Peyer's patch (tissue), 4 donors: Measurements from ENCODE around the gene DNAH3. TPM values are rescaled to one million over a fixed set of nuclear protein-coding genes. Genes with fewer than 3 reads are reported as not detected.

Experiments used
- DNase-seq, 3 donors: peaks; one replicate each; pipeline ENCODE4 v3.0.0-alpha.2; 2017 to 2019
- H3K27ac ChIP-seq, 4 donors: fragments of 200-600 bp; sonication (generic); one replicate each; pipeline ENCODE4 v1.5.1; 2016 to 2019
- H3K27me3 ChIP-seq, 2 donors: fragments of 200-600 bp; sonication (generic); one replicate each; pipeline ENCODE4 v1.5.1; 2019
- H3K36me3 ChIP-seq, 3 donors: fragments of 200-600 bp; sonication (generic); one replicate each; pipeline ENCODE4 v1.5.1; 2016 to 2019
- H3K4me1 ChIP-seq, 4 donors: fragments of 200-600 bp; sonication (generic); one replicate each; pipeline ENCODE4 v1.5.1; 2016 to 2019
- H3K4me3 ChIP-seq, 4 donors: fragments of 200-600 bp; sonication (generic); 1 replicate in 3 of 4; 2 replicates in 1 of 4; pipeline ENCODE4 v1.5.1; 2016 to 2019; ENCODE audit warnings: mild to moderate bottlenecking in 1 of 4
- H3K9me3 ChIP-seq, 4 donors: fragments of 200-600 bp; sonication (generic); one replicate each; pipeline ENCODE4 v1.5.1; 2016 to 2019; ENCODE audit warnings: mild to moderate bottlenecking in 1 of 4
- CTCF ChIP-seq, 6 experiments: fragments of 450-650 bp in 4 of 6; fragments of 200-600 bp in 2 of 6; sonication (generic) in 1 of 6; IDR thresholded peaks; one replicate each; pipeline ENCODE4 v1.5.1; 2017 to 2019; ENCODE audit warnings: antibody characterized with exemption in 6 of 6, mild to moderate bottlenecking in 3 of 6, moderate library complexity in 1 of 6
- POLR2A ChIP-seq, 2 donors: fragments of 450-650 bp; IDR thresholded peaks; one replicate each; pipeline ENCODE4 v1.5.1; 2017; ENCODE audit warnings: antibody characterized with exemption in 2 of 2, mild to moderate bottlenecking in 2 of 2, moderate library complexity in 2 of 2
- total RNA-seq, 4 donors: library from RNA; depleted of rRNA; stranded (reverse); fragments of >200 nt; gene quantifications; one replicate each; pipeline ENCODE4 v1.1.0, GENCODE V29; 2016

The DNAH3 gene
- total RNA-seq, 4 donors from 2014 or later = 2.1 to 6.7 (median 4.5) TPM

- Histone ChIP-seq H3K4me3 (no peak overlapping the region), H3K27me3 (no peaks in the 10 kb centered on the region), H3K4me1 (peaks cover 0 to 16% (median 0%) of the 10 kb centered on the region in 4 donors), H3K27ac (no peak overlapping the region), H3K36me3 (no peaks in the 10 kb centered on the region), H3K9me3 (no peaks in the 10 kb centered on the region)
- TF ChIP-seq POLR2A (IDR thresholded peaks at IDR 0.05) (no peak), CTCF (IDR thresholded peaks at IDR 0.05) (no peak)
- no peak for DNase-seq
Observed at GRCh38 chr16:20887207-20887606, 263.4 kb downstream of the DNAH3 start.

DNA sequence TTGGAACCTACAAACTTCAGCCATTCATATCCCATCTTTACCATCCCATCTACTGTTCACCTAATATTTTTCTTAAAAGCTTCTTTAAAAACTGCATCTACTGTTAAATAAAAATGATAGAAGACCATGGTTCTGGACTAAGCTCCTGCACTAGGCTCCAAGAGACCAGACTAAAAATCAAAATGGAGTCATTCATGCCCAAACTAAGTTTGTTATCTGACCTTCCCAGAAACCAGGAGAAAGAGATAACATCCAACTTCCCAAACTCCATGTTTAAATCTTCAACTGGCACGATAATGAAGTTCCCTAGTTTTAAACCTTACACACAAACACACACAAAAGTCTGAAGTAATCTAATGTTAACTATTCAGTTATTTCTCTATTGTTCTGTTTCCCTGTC lies 264.3 kb downstream of the DNAH3 start:
- H3K4me3 ChIP-seq = no peak overlapping the region
- no peak overlapping the region for H3K27ac ChIP-seq
- no peaks in the 10 kb centered on the region for H3K27me3 ChIP-seq
- TF ChIP-seq CTCF (IDR thresholded peaks at IDR 0.05) (no peak), POLR2A (IDR thresholded peaks at IDR 0.05) (no peak)
- no peaks in the 10 kb centered on the region for H3K36me3 ChIP-seq
- H3K4me1 ChIP-seq = peaks cover 0 to 16% (median 0%) of the 10 kb centered on the region in 4 donors
- H3K9me3 ChIP-seq = no peaks in the 10 kb centered on the region
- DNase-seq = no peak

DNA sequence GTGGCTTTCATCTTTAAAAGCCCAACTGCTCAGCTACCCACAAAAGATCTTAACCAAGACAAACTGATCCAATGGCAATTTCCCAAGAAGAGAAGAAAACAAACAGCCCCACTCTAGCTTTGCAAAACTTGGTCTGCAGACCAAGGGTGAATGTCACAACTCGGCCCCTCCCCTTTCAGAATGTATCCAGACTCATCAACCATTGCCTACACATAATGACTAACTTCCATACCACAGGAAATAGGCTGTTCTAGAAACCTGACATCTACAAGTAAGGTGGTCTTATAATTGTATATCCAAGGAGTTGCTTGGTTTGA lies 266.4 kb downstream of the DNAH3 start:
- no peak for DNase-seq
- Histone ChIP-seq H3K4me1 (peaks cover 0 to 10% (median 0%) of the 10 kb centered on the region in 4 donors), H3K27me3 (no peaks in the 10 kb centered on the region)

GRCh38 chr16:20883554-20884239 lies 266.9 kb downstream of the DNAH3 start:
- H3K4me1 ChIP-seq = peaks cover 0 to 15% (median 0%) of the 10 kb centered on the region in 4 donors
- H3K36me3 ChIP-seq = no peaks in the 10 kb centered on the region
- TF ChIP-seq POLR2A (IDR thresholded peaks at IDR 0.05) (no peak), CTCF (IDR thresholded peaks at IDR 0.05) (no peak)
- no peak overlapping the region for H3K27ac ChIP-seq
- H3K9me3 ChIP-seq = no peaks in the 10 kb centered on the region
- DNase-seq = no peak
- H3K27me3 ChIP-seq = no peaks in the 10 kb centered on the region
- H3K4me3 ChIP-seq = no peak overlapping the region

More for the DNA sequence above, 266.4 kb downstream of the DNAH3 start:
- no peaks in the 10 kb centered on the region for H3K9me3 ChIP-seq
- no peak overlapping the region for H3K4me3 ChIP-seq
- no peak for TF ChIP-seq POLR2A (IDR thresholded peaks at IDR 0.05)
- TF ChIP-seq CTCF (IDR thresholded peaks at IDR 0.05) = no peak
- H3K27ac ChIP-seq = peak overlapping the region in 1 of 4 donors; percentile 9
- no peaks in the 10 kb centered on the region for H3K36me3 ChIP-seq

Other genes with a start within 250 kb of the DNAH3 start
- 10 to 100 TPM; 19.0 to 41.5 (median 28.1) TPM for gene LDAF1, start 7.8 kb upstream of the DNAH3 start, total RNA-seq
- gene ZP2, start 60.7 kb upstream of the DNAH3 start, total RNA-seq = 1 to 10 TPM in 1 of 4 donors, under 1 TPM in 1, not detected in 2; 0.54 to 2.3 TPM
- gene ANKS4B, start 82.9 kb upstream of the DNAH3 start, total RNA-seq = 100 to 1,000 TPM in 1 of 4 donors, 10 to 100 TPM in 3; 24.8 to 104 (median 90.3) TPM
- gene CRYM, start 127.4 kb upstream of the DNAH3 start, total RNA-seq = 10 to 100 TPM in 1 of 4 donors, 1 to 10 TPM in 2, not detected in 1; 6.4 to 11.6 (median 9.1) TPM